Measurements from ENCODE around the gene USP16.

USP16 gene

DNA sequence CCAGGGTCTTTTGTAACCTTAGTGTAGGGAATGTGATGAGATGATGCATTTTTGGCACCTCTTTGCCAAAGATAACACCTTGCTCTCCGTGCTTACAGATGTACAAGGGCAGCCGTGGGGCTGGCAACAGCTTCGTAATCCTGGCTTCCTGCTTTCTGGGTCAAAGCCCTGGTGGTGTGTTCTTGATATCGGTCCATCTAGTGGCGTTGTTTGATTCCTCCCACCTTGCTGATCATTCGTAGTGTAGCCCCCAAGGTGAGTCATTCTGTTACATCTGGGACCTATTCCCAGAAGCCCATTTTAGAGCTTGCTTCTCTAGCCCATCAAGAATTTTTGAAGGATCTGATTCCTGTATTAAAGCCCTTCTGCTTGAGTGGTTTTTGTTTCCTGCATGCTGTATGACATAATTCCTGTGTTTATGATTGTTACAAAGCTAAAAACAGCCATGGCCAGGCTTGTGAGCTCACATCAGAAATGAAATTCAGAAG lies 56.0 kb downstream of the USP16 start:
- H3K27ac ChIP-seq (ENCODE audit: insufficient read depth, low read depth, low read length, poor library complexity, severe bottlenecking) = no peak overlapping the region
- H3K4me1 ChIP-seq (ENCODE audit: control insufficient read depth, insufficient read depth, low read length) = no peaks in the 10 kb centered on the region
- no peaks in the 10 kb centered on the region for H3K27me3 ChIP-seq (ENCODE audit: control insufficient read depth, insufficient read depth, low read length, poor library complexity, severe bottlenecking)
- no peaks in the 10 kb centered on the region for H3K9me3 ChIP-seq (ENCODE audit: control insufficient read depth, low read length)
- H3K36me3 ChIP-seq (ENCODE audit: control insufficient read depth, insufficient read depth, low read length) = no peaks in the 10 kb centered on the region
- no peak overlapping the region for H3K4me3 ChIP-seq (ENCODE audit: insufficient read depth, low read depth, low read length)
- WGBS, 2 experiments = 91 to 92% methylated on average over 6 of the region's 6 CpGs

DNA sequence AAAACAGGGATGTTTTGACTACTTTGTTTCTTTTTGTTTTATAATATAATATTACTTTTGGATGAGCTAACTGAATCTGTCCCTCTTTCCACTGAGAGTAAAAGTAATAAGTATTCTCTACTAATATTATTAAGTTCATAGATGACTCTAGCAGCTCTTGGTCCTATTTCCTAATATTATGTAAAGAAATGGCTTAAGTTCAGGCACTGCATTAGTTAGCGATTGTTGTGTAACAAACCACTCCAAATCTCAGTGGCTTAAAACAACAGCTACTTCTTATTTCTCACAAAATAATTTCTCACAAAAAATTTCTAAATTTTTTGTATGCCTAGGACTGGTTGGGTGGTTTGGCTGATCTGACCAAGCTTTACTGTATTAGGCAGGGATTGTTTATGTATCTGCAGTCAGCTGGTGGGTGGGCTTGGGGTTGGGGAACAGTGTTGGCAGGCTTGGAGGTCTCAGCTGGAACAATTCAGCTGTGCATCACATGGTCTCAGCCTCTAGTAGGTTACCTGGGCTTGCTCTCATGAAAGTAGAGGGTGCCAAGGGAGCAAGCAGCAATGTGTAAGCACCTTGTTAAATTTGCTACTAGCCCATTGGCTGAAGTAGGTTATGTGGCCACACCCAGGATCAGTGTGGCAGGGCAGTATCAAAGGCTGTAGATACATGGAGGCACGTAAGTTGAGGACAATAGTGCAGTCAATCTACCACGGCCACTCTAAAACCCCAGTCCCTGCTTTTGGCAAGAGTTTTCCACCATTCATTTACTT lies 57.8 kb downstream of the USP16 start:
- H3K27ac ChIP-seq (ENCODE audit: insufficient read depth, low read depth, low read length, poor library complexity, severe bottlenecking) = no peak overlapping the region
- no peaks in the 10 kb centered on the region for H3K4me1 ChIP-seq (ENCODE audit: control insufficient read depth, insufficient read depth, low read length)
- WGBS, 2 experiments = 83 to 86% methylated on average over 2 to 3 of the region's 3 CpGs
- no peaks in the 10 kb centered on the region for H3K9me3 ChIP-seq (ENCODE audit: control insufficient read depth, low read length)
- H3K27me3 ChIP-seq (ENCODE audit: control insufficient read depth, insufficient read depth, low read length, poor library complexity, severe bottlenecking) = no peaks in the 10 kb centered on the region
- H3K36me3 ChIP-seq (ENCODE audit: control insufficient read depth, insufficient read depth, low read length) = no peaks in the 10 kb centered on the region
- H3K4me3 ChIP-seq (ENCODE audit: insufficient read depth, low read depth, low read length) = no peak overlapping the region

DNA sequence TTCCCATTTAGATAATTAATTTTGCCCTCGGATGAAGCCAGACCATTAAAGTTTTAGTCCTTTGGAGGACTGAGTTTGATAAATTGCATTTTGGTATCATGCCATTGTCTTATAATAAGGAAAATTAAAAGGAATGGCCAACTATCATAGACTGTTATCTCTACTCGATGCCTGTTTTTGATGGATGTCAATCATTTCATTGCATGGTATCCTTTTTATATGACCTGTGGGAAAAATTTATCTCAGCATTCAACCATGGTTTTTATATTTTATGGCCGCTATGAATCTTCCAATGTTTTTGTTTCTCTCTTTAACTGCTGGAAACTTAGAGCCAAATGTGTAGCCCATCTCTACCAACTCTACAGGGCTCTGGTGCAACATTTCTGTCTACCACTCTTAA lies 58.8 kb downstream of the USP16 start:
- no peak overlapping the region for H3K4me3 ChIP-seq (ENCODE audit: insufficient read depth, low read depth, low read length)
- H3K36me3 ChIP-seq (ENCODE audit: control insufficient read depth, insufficient read depth, low read length) = no peaks in the 10 kb centered on the region
- H3K9me3 ChIP-seq (ENCODE audit: control insufficient read depth, low read length) = no peaks in the 10 kb centered on the region
- H3K27ac ChIP-seq (ENCODE audit: insufficient read depth, low read depth, low read length, poor library complexity, severe bottlenecking) = no peak overlapping the region
- H3K27me3 ChIP-seq (ENCODE audit: control insufficient read depth, insufficient read depth, low read length, poor library complexity, severe bottlenecking) = no peaks in the 10 kb centered on the region
- WGBS, 2 experiments = 94 to 95% methylated on average over 2 to 3 of the region's 3 CpGs
- no peaks in the 10 kb centered on the region for H3K4me1 ChIP-seq (ENCODE audit: control insufficient read depth, insufficient read depth, low read length)

DNA sequence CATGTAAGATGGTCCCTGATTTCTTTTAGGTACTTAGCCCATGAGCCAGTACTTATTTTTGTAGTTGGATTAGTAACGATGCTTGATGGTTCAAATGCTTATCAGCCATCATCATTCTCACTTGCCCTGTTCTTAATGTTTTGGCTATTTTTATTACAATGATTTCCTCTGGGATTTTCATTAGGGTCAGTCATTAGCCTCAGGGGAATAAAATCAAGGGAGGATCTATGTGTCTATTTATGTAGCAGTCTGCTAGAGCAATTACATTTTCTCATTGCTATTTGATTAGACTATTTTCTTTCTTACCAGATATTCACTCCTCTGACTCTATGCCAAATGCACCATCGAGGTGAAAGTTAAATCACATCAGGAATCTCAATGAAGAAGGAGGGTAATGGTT lies 59.9 kb downstream of the USP16 start:
- Histone ChIP-seq H3K27ac (ENCODE audit: insufficient read depth, low read depth, low read length, poor library complexity, severe bottlenecking) (no peak overlapping the region), H3K9me3 (ENCODE audit: control insufficient read depth, low read length) (no peaks in the 10 kb centered on the region), H3K4me3 (ENCODE audit: insufficient read depth, low read depth, low read length) (no peak overlapping the region), H3K4me1 (ENCODE audit: control insufficient read depth, insufficient read depth, low read length) (no peaks in the 10 kb centered on the region), H3K27me3 (ENCODE audit: control insufficient read depth, insufficient read depth, low read length, poor library complexity, severe bottlenecking) (no peaks in the 10 kb centered on the region), H3K36me3 (ENCODE audit: control insufficient read depth, insufficient read depth, low read length) (no peaks in the 10 kb centered on the region)
- 84 to 92% methylated on average over 2 of the region's 2 CpGs for WGBS, 2 experiments

DNA sequence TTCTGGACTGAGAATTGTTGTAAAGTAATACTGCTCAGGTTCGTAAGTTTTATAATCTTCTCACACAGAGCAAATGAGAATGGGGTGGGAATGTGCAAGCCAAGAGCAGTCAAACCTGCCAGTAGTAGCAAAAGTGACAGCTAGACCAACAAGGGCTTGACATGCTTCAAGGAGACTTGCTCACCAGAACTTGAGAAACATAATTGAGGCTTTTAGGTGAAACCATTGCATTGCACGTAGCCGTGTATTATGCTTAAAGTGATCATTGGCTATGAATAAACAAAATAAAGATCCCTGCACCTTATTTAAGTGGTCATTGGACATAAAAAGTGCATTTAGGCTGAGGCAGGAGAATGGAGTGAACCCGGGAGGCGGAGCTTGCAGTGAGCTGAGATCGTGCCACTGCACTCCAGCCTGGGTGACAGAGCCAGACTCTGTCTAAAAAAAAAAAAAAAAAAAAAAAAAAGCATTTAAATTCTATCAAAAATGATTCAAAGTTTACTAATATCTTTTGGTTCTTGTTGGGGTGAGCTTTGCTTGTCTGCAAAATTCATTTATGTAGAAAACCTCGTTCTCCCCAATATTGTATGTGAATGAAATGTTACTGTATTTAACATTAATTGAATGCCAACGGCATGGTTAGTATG lies 60.8 kb downstream of the USP16 start:
- WGBS, 2 experiments = 92 to 93% methylated on average over 6 to 8 of the region's 8 CpGs
- H3K27ac ChIP-seq (ENCODE audit: insufficient read depth, low read depth, low read length, poor library complexity, severe bottlenecking) = no peak overlapping the region
- no peaks in the 10 kb centered on the region for H3K9me3 ChIP-seq (ENCODE audit: control insufficient read depth, low read length)
- no peaks in the 10 kb centered on the region for H3K4me1 ChIP-seq (ENCODE audit: control insufficient read depth, insufficient read depth, low read length)
- no peaks in the 10 kb centered on the region for H3K27me3 ChIP-seq (ENCODE audit: control insufficient read depth, insufficient read depth, low read length, poor library complexity, severe bottlenecking)
- no peak overlapping the region for H3K4me3 ChIP-seq (ENCODE audit: insufficient read depth, low read depth, low read length)
- no peaks in the 10 kb centered on the region for H3K36me3 ChIP-seq (ENCODE audit: control insufficient read depth, insufficient read depth, low read length)

DNA sequence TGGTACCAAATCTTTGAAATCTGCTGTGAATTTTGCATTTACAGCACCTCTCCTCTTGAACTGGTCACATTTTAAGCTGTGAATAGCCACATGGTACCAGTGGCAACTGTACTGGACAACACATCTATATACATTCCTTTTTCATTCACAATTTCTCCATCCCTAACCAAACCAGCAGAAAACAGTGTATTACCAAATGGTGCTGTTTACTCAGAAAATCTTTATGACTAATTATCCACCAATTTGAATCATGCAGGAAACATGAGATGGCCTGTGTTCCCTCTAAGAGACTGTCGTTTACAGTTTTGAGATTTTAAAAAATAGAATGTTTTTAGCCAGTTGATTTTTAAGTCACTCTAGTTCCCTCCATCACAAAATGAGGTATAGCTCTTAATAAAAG lies 66.6 kb downstream of the USP16 start:
- no peak overlapping the region for H3K27ac ChIP-seq (ENCODE audit: insufficient read depth, low read depth, low read length, poor library complexity, severe bottlenecking)
- 100% methylated on average over 1 of the region's 1 CpG; no CpG with 5 or more reads in 1 of the 2 experiments for WGBS, 2 experiments
- H3K36me3 ChIP-seq (ENCODE audit: control insufficient read depth, insufficient read depth, low read length) = no peaks in the 10 kb centered on the region
- no peaks in the 10 kb centered on the region for H3K9me3 ChIP-seq (ENCODE audit: control insufficient read depth, low read length)
- no peaks in the 10 kb centered on the region for H3K27me3 ChIP-seq (ENCODE audit: control insufficient read depth, insufficient read depth, low read length, poor library complexity, severe bottlenecking)
- no peak overlapping the region for H3K4me3 ChIP-seq (ENCODE audit: insufficient read depth, low read depth, low read length)
- no peaks in the 10 kb centered on the region for H3K4me1 ChIP-seq (ENCODE audit: control insufficient read depth, insufficient read depth, low read length)

DNA sequence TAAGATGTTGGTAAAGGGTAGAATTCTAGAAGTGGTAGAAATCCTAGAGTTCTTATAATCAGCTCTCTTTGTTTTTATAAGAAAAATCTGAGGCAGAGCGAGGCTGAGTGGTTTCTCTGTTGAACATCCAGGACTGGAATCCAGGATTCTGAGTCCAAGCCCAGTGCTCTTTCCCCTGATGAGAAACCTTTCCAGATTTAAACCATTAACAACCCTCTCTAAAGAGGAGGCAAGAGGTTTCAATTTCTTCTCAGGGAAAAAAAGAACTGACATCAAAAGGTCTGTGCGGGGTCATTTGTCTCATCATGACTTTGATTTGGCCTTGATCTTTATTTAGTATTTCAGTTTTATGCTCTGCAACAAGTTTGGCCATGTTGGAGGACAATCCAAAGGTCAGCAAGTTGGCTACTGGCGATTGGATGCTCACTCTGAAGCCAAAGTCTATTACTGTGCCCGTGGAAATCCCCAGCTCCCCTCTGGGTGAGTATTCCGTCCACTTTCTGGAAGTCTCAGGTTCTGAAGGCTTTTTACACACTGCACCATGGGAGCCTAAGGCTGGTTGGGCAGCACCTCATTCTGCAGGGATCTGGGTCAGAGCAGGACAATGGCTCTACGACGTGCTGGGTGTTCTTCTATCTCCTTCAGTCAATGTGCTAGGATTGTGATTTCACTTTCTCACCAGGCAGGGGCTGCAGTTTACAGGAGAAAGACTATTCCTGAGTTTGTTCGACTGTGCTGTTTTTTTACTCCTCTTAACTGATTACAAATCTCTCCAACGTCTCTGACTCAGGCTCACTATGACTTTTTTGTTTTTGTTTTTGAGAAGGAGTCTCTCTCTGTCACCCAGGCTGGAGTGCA lies 67.9 kb downstream of the USP16 start:
- no peaks in the 10 kb centered on the region for H3K36me3 ChIP-seq (ENCODE audit: control insufficient read depth, insufficient read depth, low read length)
- H3K27ac ChIP-seq (ENCODE audit: insufficient read depth, low read depth, low read length, poor library complexity, severe bottlenecking) = no peak overlapping the region
- no peaks in the 10 kb centered on the region for H3K4me1 ChIP-seq (ENCODE audit: control insufficient read depth, insufficient read depth, low read length)
- 80% methylated on average over 9 of the region's 9 CpGs for WGBS, 2 experiments
- H3K4me3 ChIP-seq (ENCODE audit: insufficient read depth, low read depth, low read length) = no peak overlapping the region
- no peaks in the 10 kb centered on the region for H3K27me3 ChIP-seq (ENCODE audit: control insufficient read depth, insufficient read depth, low read length, poor library complexity, severe bottlenecking)
- H3K9me3 ChIP-seq (ENCODE audit: control insufficient read depth, low read length) = no peaks in the 10 kb centered on the region

DNA sequence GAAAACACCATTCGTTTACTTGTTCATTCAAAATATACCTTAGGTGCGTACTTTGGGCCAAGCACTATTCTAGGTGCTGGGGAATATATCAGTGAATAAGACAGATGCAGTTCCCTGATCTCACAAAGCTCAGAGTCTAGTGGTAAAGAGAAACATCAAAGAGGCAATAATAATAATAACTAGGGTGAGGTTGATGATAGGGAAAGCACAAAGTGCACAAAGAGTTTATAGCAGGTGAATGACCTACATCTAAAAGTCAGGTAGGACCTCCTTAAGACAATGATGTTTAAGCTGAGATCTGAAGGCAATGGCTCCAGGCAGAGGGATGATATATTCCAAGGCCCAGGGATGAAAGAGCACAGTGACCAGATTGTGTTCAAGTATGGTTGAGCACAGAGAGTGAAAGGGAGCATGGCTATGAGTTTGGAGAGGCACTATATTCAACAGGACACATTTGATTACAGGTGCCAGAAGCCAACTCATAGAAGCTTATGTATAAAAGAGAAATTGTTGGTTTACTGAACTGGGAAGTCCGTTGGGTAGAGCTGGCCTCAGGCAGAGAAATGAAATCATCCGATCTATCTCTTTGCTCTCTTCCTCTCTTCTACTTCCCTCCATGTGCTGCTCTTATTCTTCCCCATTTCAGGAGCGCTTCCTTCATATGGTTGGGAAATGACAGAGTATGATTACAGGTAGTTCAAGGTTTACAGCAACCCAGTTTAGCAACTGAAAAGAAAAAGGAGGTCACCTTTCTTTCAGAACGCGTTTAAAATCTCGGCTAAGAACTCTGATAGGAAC lies 71.9 kb downstream of the USP16 start:
- Histone ChIP-seq H3K27me3 (ENCODE audit: control insufficient read depth, insufficient read depth, low read length, poor library complexity, severe bottlenecking) (no peaks in the 10 kb centered on the region), H3K4me3 (ENCODE audit: insufficient read depth, low read depth, low read length) (no peak overlapping the region), H3K36me3 (ENCODE audit: control insufficient read depth, insufficient read depth, low read length) (no peaks in the 10 kb centered on the region), H3K27ac (ENCODE audit: insufficient read depth, low read depth, low read length, poor library complexity, severe bottlenecking) (no peak overlapping the region), H3K9me3 (ENCODE audit: control insufficient read depth, low read length) (no peaks in the 10 kb centered on the region), H3K4me1 (ENCODE audit: control insufficient read depth, insufficient read depth, low read length) (no peaks in the 10 kb centered on the region)
- 93 to 94% methylated on average over 7 to 8 of the region's 8 CpGs for WGBS, 2 experiments

DNA sequence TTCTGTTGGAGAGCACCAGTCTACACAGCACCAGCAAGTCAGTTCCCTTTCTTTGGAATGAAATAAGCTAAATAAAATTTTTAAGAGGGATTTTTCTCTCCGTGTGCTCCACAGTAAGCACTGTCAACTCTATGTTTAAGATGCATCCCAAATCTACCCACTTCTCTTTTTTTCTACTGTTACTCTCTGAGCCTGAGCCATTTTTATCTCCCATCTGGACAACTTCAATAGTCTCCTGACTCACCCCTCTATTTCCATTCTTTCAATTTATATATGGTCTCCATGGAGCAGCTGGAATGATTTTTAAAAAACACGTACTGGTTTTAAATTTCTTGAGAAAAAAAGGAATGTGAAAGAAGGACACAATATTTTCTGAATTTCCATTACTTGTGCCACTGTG lies 73.7 kb downstream of the USP16 start:
- Histone ChIP-seq H3K4me3 (ENCODE audit: insufficient read depth, low read depth, low read length) (no peak overlapping the region), H3K36me3 (ENCODE audit: control insufficient read depth, insufficient read depth, low read length) (no peaks in the 10 kb centered on the region), H3K27ac (ENCODE audit: insufficient read depth, low read depth, low read length, poor library complexity, severe bottlenecking) (no peak overlapping the region), H3K4me1 (ENCODE audit: control insufficient read depth, insufficient read depth, low read length) (no peaks in the 10 kb centered on the region), H3K9me3 (ENCODE audit: control insufficient read depth, low read length) (no peaks in the 10 kb centered on the region), H3K27me3 (ENCODE audit: control insufficient read depth, insufficient read depth, low read length, poor library complexity, severe bottlenecking) (no peaks in the 10 kb centered on the region)
- 88 to 96% methylated on average over 2 of the region's 2 CpGs for WGBS, 2 experiments
